ENCODE measurements around the gene GNG7.
A peak's percentile ranks its signal among the peaks of the same experiment; 100 is the strongest.

GNG7 gene

DNA sequence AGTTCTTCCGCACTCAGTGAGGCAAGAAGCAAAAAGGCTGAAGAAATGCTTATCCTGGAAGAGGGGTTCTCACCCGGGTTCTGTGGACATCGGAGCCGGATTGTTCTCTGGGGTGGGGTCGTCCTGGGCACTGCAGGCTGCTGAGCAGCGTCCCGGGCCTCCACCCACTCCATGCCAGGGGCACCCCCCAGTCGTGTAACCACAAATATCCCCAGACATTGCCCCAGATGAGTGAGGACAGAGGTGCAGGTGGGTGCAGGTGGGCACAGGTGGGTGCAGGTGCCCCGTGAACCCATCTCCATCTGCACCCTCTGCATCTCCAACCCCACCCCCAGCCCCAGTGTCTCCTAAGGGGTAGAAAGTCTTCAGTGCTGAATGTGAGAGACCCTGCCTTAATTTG lies 67.5 kb downstream of the GNG7 start:
- TF ChIP-seq ZFP3 (CRISPR knock-in tag; IDR thresholded peaks at IDR 0.05) (no peak), SNAI2 (CRISPR knock-in tag; IDR thresholded peaks at IDR 0.05) (no peak), ZC3H10 (CRISPR knock-in tag; IDR thresholded peaks at IDR 0.05) (no peak)
- no peak for ATAC-seq

DNA sequence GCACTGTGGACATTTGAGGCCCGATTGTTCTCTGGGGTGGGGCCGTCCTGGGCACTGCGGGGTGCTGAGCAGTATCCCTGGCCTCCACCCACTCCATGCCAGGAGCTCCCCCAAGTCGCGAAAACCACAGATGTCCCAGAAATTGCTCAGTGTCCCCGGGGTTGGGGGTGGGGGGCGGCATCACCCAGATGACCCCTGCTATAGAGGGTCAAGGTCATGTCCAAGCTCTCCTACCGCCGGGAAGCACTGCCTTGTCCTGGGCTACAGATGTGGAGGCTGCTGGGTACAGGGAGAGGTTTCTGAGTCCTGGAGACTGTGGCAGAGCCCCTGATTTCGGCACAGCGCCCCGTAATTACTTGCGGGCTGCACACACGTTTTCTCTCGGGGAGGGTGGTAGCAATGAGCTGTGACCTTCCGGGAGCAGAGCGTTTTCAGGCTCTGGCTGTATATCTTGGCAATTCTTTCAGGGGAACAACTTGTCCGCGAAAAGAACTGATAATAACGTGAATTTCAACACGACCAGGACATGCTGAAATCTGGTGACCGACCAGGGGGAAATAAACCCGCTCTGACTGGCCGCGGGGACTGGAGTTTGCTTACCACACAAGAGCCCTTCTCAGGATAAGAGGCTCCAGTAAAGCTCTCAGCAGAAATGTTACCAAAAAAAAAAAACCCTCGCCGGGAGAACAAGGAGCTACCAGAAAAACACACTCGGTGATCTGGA lies 68.1 kb downstream of the GNG7 start:
- ATAC-seq = peak; percentile 16; the same call in 1 of the 3 replicates

DNA sequence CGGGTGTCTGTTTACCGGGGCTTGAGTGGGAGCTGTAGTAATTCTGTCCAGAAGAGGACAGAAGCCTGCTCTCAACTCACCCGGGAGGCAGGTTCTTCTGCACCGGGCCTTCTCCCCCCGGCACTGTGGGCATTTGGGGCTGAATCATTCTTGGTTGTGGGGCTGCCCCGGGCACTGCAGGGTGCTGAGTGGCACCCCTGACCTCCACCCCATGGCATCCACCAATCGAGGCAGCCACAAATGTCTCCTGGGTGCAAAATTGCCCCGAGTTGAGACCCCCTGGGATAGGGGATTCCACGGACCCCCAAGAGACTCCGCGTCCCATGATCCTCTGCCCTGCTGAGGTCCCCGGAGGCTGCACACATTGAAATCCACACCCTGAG lies 68.8 kb downstream of the GNG7 start:
- TF ChIP-seq CSDC2 (CRISPR knock-in tag; IDR thresholded peaks at IDR 0.05) (no peak), TOX (CRISPR knock-in tag; IDR thresholded peaks at IDR 0.05; ENCODE audit: borderline replicate concordance) (no peak)
- TF ChIP-seq, protein P1, sequence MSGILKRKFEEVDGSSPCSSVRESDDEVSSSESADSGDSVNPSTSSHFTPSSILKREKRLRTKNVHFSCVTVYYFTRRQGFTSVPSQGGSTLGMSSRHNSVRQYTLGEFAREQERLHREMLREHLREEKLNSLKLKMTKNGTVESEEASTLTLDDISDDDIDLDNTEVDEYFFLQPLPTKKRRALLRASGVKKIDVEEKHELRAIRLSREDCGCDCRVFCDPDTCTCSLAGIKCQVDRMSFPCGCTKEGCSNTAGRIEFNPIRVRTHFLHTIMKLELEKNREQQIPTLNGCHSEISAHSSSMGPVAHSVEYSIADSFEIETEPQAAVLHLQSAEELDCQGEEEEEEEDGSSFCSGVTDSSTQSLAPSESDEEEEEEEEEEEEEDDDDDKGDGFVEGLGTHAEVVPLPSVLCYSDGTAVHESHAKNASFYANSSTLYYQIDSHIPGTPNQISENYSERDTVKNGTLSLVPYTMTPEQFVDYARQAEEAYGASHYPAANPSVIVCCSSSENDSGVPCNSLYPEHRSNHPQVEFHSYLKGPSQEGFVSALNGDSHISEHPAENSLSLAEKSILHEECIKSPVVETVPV (CRISPR knock-in tag; IDR thresholded peaks at IDR 0.05) = no peak
- no peak; the same call in 2 of the 3 replicates for ATAC-seq

More for the DNA sequence above, 68.1 kb downstream of the GNG7 start:
- no peak for TF ChIP-seq ISL1 (CRISPR knock-in tag; IDR thresholded peaks at IDR 0.05)

DNA sequence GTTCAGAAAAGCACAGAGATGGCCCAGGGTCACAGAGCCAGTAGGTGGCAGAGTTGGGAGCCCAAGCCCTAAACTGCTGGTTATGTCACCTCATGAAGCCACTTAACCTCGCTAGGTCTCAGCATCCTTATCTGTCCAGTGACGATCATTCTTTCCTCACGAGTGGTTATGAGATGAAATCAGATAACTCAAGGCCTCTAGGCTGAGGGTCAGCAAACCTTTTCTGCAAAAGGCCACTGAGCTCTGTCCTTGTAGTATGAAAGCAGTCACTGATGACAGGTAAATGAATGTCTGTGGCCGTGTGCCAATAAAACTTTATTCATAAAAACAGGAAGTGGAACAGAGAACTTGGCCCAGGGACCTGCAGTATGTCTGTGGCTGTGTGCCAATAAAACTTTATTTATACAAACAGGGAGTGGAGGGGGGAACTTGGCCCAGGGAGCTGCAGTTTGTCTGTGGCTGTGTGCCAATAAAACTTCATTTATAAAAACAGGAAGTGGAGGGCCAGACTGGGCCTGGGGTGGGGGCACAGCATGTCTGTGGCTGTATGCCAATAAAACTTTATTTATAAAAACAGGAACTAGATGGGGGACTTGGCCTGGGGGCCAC lies 71.2 kb downstream of the GNG7 start:
- TF ChIP-seq PPARA (CRISPR knock-in tag; IDR thresholded peaks at IDR 0.05; ENCODE audit: borderline replicate concordance) (no peak), SNAI2 (CRISPR knock-in tag; IDR thresholded peaks at IDR 0.05) (no peak), ZC3H10 (CRISPR knock-in tag; IDR thresholded peaks at IDR 0.05) (no peak), ZNF70 (CRISPR knock-in tag; IDR thresholded peaks at IDR 0.05) (no peak), RARB (CRISPR knock-in tag; IDR thresholded peaks at IDR 0.05) (no peak), BACH2 (CRISPR knock-in tag; IDR thresholded peaks at IDR 0.05; ENCODE audit: borderline replicate concordance) (no peak), TCF4 (CRISPR knock-in tag; IDR thresholded peaks at IDR 0.05; ENCODE audit: borderline replicate concordance) (no peak), ZNF565 (CRISPR knock-in tag; conservative IDR thresholded peaks at IDR 0.05; ENCODE audit: low read depth) (no peak), ARNTL (CRISPR knock-in tag; IDR thresholded peaks at IDR 0.05; ENCODE audit: borderline replicate concordance, low read depth) (no peak), OSR1 (CRISPR knock-in tag; IDR thresholded peaks at IDR 0.05) (no peak), ZFP3 (CRISPR knock-in tag; IDR thresholded peaks at IDR 0.05) (no peak)
- TF ChIP-seq, protein P2, sequence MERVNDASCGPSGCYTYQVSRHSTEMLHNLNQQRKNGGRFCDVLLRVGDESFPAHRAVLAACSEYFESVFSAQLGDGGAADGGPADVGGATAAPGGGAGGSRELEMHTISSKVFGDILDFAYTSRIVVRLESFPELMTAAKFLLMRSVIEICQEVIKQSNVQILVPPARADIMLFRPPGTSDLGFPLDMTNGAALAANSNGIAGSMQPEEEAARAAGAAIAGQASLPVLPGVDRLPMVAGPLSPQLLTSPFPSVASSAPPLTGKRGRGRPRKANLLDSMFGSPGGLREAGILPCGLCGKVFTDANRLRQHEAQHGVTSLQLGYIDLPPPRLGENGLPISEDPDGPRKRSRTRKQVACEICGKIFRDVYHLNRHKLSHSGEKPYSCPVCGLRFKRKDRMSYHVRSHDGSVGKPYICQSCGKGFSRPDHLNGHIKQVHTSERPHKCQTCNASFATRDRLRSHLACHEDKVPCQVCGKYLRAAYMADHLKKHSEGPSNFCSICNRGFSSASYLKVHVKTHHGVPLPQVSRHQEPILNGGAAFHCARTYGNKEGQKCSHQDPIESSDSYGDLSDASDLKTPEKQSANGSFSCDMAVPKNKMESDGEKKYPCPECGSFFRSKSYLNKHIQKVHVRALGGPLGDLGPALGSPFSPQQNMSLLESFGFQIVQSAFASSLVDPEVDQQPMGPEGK (CRISPR knock-in tag; IDR thresholded peaks at IDR 0.05; ENCODE audit: borderline replicate concordance) = no peak
- ATAC-seq = no peak

DNA sequence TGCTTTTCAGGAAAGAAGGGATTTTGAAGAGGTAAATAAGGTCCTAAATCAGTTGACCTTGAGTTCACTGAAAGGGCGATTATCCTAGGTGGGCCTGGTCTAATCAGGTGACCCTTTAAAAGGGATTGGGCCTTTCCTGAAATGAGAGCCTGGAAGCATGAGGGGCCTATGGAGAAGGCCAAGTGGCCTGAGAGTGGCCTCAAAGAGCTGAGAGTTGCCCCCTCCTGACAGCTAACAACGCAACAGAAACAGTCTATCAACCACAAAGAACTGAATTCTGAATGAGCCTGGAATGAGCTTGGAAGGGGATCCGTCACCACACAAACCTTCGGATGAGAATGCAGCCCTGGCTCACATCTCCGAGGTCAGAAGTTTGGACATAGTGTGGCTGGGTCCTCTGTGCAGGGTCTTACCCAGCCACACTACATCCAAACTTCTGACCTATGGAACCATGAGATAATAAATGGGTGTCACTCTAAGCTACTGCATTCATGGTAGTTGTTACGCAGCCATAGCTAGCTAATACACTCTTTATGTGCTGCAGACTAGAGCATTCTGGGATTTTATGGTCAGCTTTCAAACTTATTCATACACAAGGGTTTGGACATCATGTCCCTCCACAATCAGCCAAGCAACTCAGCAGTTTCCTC lies 72.0 kb downstream of the GNG7 start:
- no peak for ATAC-seq
- TF ChIP-seq ARNTL (CRISPR knock-in tag; IDR thresholded peaks at IDR 0.05; ENCODE audit: borderline replicate concordance, low read depth) = no peak
- TF ChIP-seq ZNF8 (CRISPR knock-in tag; IDR thresholded peaks at IDR 0.05) = no peak
- TF ChIP-seq, protein P3, sequence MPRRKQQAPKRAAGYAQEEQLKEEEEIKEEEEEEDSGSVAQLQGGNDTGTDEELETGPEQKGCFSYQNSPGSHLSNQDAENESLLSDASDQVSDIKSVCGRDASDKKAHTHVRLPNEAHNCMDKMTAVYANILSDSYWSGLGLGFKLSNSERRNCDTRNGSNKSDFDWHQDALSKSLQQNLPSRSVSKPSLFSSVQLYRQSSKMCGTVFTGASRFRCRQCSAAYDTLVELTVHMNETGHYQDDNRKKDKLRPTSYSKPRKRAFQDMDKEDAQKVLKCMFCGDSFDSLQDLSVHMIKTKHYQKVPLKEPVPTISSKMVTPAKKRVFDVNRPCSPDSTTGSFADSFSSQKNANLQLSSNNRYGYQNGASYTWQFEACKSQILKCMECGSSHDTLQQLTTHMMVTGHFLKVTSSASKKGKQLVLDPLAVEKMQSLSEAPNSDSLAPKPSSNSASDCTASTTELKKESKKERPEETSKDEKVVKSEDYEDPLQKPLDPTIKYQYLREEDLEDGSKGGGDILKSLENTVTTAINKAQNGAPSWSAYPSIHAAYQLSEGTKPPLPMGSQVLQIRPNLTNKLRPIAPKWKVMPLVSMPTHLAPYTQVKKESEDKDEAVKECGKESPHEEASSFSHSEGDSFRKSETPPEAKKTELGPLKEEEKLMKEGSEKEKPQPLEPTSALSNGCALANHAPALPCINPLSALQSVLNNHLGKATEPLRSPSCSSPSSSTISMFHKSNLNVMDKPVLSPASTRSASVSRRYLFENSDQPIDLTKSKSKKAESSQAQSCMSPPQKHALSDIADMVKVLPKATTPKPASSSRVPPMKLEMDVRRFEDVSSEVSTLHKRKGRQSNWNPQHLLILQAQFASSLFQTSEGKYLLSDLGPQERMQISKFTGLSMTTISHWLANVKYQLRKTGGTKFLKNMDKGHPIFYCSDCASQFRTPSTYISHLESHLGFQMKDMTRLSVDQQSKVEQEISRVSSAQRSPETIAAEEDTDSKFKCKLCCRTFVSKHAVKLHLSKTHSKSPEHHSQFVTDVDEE (CRISPR knock-in tag; IDR thresholded peaks at IDR 0.05) = no peak
- TF ChIP-seq RARB (CRISPR knock-in tag; IDR thresholded peaks at IDR 0.05) = no peak
- TF ChIP-seq GLIS3 (CRISPR knock-in tag; IDR thresholded peaks at IDR 0.05) = no peak
- TF ChIP-seq OSR1 (CRISPR knock-in tag; IDR thresholded peaks at IDR 0.05) = no peak
- TF ChIP-seq, protein P2 (CRISPR knock-in tag; IDR thresholded peaks at IDR 0.05; ENCODE audit: borderline replicate concordance) = no peak
- TF ChIP-seq, protein P4, sequence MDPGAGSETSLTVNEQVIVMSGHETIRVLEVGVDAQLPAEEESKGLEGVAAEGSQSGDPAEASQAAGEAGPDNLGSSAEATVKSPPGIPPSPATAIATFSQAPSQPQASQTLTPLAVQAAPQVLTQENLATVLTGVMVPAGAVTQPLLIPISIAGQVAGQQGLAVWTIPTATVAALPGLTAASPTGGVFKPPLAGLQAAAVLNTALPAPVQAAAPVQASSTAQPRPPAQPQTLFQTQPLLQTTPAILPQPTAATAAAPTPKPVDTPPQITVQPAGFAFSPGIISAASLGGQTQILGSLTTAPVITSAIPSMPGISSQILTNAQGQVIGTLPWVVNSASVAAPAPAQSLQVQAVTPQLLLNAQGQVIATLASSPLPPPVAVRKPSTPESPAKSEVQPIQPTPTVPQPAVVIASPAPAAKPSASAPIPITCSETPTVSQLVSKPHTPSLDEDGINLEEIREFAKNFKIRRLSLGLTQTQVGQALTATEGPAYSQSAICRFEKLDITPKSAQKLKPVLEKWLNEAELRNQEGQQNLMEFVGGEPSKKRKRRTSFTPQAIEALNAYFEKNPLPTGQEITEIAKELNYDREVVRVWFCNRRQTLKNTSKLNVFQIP (CRISPR knock-in tag; IDR thresholded peaks at IDR 0.05; ENCODE audit: borderline replicate concordance, low read depth) = no peak
- no peak for TF ChIP-seq ZC3H10 (CRISPR knock-in tag; IDR thresholded peaks at IDR 0.05)
- TF ChIP-seq, protein P5, sequence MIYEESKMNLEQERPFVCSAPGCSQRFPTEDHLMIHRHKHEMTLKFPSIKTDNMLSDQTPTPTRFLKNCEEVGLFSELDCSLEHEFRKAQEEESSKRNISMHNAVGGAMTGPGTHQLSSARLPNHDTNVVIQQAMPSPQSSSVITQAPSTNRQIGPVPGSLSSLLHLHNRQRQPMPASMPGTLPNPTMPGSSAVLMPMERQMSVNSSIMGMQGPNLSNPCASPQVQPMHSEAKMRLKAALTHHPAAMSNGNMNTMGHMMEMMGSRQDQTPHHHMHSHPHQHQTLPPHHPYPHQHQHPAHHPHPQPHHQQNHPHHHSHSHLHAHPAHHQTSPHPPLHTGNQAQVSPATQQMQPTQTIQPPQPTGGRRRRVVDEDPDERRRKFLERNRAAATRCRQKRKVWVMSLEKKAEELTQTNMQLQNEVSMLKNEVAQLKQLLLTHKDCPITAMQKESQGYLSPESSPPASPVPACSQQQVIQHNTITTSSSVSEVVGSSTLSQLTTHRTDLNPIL (CRISPR knock-in tag; IDR thresholded peaks at IDR 0.05; ENCODE audit: low read depth) = no peak
- no peak for TF ChIP-seq TOX (CRISPR knock-in tag; IDR thresholded peaks at IDR 0.05; ENCODE audit: borderline replicate concordance)
- TF ChIP-seq ZFP30 (CRISPR knock-in tag; IDR thresholded peaks at IDR 0.05) = no peak
